ENCODE data around the gene UQCRC2. TPM values are rescaled to one million over a fixed set of nuclear protein-coding genes. Genes with fewer than 3 reads are reported as not detected.
"Not testable (repeated sequence)": the region's sequence is repeated elsewhere in the genome, so short reads cannot be mapped to it uniquely, and the experiment has no call there.

The UQCRC2 gene
- total RNA-seq (2012; rRNA removed), result 184 and 192 TPM in 2 replicates

DNA sequence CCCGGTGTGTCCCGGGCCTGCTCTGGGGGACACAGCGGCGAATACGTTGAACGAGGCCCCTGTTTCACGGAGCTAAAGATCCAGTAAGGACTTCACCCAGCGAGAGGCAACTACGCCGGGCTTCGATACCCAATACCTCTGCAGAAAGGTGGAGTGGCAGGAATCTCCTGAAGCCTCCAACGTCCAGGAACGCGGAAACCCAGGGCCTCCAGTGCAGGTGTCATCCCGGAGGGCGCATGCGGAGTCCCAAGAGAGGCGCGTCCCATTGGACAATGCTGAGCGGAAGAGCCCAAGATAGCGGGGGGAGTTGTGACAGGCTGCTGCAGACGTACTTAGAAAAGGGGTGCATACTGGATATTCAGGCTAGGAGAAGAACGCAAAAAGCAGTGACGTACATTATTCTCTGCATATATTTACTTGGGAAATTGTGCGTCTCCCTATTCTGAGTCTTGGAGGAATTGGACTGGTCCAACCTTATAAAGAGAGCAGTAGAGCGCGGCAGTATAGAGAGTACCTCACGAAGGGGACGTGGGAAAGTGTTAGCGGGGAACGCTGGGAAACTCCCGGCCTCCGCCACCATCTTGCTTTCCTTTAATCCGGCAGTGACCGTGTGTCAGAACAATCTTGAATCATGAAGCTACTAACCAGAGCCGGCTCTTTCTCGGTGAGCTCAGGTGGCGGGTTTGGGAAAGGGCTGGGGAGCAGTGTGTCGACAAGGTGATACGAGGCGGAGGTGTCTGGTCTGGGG is at the start of gene UQCRC2:
TSS of gene UQCRC2 (plus strand) at position 569 of the 748 bp plus-strand sequence. CDS start at position 632, 63 bp downstream.
- no peaks in the 10 kb centered on the region for H3K27me3 ChIP-seq (ENCODE audit: control insufficient read depth, insufficient read depth, low read length)
- H3K4me1 ChIP-seq (ENCODE audit: control insufficient read depth, insufficient read depth, low read length), result peaks cover 14% of the 10 kb centered on the region
- peak within 1 kb of the TSS; percentile 97 for H3K9ac ChIP-seq (ENCODE audit: low read depth, low read length)
- peaks cover 12% of the 10 kb centered on the region for H3K36me3 ChIP-seq (ENCODE audit: insufficient read depth, low read length)
- H3K4me3 ChIP-seq (ENCODE audit: low read length), result peak within 1 kb of the TSS; percentile 93
- peak within 1 kb of the TSS; percentile 84 for H3K4me2 ChIP-seq (ENCODE audit: low read length)
- H3K9me3 ChIP-seq (replicated peaks; ENCODE audit: low read length), result no peaks in the 10 kb centered on the region

DNA sequence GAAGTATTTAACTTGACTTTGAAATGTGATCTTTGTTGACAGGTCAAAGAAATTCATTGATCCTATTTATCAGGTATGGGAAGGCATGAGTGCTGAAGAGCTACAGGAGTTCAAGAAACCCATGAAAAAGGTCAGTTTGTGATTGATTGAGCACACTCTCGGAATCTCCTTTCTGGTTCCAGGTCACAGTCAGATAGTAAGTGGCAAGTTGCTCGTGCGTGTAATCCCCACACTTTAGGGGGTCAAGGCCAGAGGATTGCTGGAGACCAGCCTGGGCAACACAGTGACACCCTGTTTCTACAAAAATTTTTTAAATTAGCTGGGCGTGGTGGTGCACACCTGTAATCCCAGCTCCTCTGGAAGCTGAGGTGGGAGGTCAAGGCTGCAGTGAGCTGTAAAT is 20.5 kb upstream of the UQCRC2 start:
- H3K4me1 ChIP-seq (ENCODE audit: control insufficient read depth, insufficient read depth, low read length); H3K36me3 ChIP-seq (ENCODE audit: insufficient read depth, low read length); H3K9me3 ChIP-seq (replicated peaks; ENCODE audit: low read length); H3K4me3 ChIP-seq (ENCODE audit: low read length); H3K4me2 ChIP-seq (ENCODE audit: low read length); H3K9ac ChIP-seq (ENCODE audit: low read depth, low read length); H3K27me3 ChIP-seq (ENCODE audit: control insufficient read depth, insufficient read depth, low read length): not testable (repeated sequence)

- H3K4me1 ChIP-seq (ENCODE audit: control insufficient read depth, insufficient read depth, low read length); H3K9ac ChIP-seq (ENCODE audit: low read depth, low read length); H3K4me3 ChIP-seq (ENCODE audit: low read length); H3K27me3 ChIP-seq (ENCODE audit: control insufficient read depth, insufficient read depth, low read length); H3K4me2 ChIP-seq (ENCODE audit: low read length); H3K36me3 ChIP-seq (ENCODE audit: insufficient read depth, low read length); H3K9me3 ChIP-seq (replicated peaks; ENCODE audit: low read length): not testable (repeated sequence)
These were observed 19.8 kb upstream of the UQCRC2 start for GRCh38 chr16:21933316-21933715.

DNA sequence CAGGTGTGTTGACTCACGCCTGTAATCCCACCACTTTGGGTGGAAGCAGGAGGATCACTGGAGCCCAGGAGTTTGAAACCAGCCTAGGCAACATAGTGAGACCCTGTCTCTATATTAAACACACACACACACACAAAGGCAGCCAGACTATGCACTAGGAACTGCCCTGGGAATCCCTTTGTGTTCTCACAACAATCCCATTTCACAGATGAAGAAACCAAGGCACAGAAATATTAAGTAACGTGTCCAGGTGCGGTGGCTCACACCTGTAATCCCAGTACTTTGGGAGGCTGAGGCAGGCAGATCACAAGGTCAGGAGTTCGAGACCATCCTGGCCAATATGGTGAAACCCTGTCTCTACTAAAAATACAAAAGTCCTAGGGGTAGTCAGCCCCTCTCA is 19.4 kb upstream of the UQCRC2 start:
- H3K36me3 ChIP-seq (ENCODE audit: insufficient read depth, low read length); H3K9ac ChIP-seq (ENCODE audit: low read depth, low read length); H3K4me2 ChIP-seq (ENCODE audit: low read length); H3K9me3 ChIP-seq (replicated peaks; ENCODE audit: low read length); H3K4me1 ChIP-seq (ENCODE audit: control insufficient read depth, insufficient read depth, low read length); H3K4me3 ChIP-seq (ENCODE audit: low read length): not testable (repeated sequence)
- H3K27me3 ChIP-seq (ENCODE audit: control insufficient read depth, insufficient read depth, low read length), result peaks cover 11% of the 10 kb centered on the region

GRCh38 chr16:21936216-21936615 is 16.9 kb upstream of the UQCRC2 start:
- H3K4me2 ChIP-seq (ENCODE audit: low read length); H3K36me3 ChIP-seq (ENCODE audit: insufficient read depth, low read length); H3K9ac ChIP-seq (ENCODE audit: low read depth, low read length); H3K4me3 ChIP-seq (ENCODE audit: low read length); H3K4me1 ChIP-seq (ENCODE audit: control insufficient read depth, insufficient read depth, low read length); H3K9me3 ChIP-seq (replicated peaks; ENCODE audit: low read length): not testable (repeated sequence)
- peaks cover 22% of the 10 kb centered on the region for H3K27me3 ChIP-seq (ENCODE audit: control insufficient read depth, insufficient read depth, low read length)

GRCh38 chr16:21937336-21937829 is 15.8 kb upstream of the UQCRC2 start:
- Histone ChIP-seq H3K4me1 (ENCODE audit: control insufficient read depth, insufficient read depth, low read length) (no peaks in the 10 kb centered on the region), H3K9ac (ENCODE audit: low read depth, low read length) (no peak overlapping the region), H3K27me3 (ENCODE audit: control insufficient read depth, insufficient read depth, low read length) (peaks cover 22% of the 10 kb centered on the region), H3K36me3 (ENCODE audit: insufficient read depth, low read length) (no peaks in the 10 kb centered on the region), H3K4me2 (ENCODE audit: low read length) (no peak overlapping the region), H3K9me3 (replicated peaks; ENCODE audit: low read length) (no peaks in the 10 kb centered on the region), H3K4me3 (ENCODE audit: low read length) (no peak overlapping the region)

DNA sequence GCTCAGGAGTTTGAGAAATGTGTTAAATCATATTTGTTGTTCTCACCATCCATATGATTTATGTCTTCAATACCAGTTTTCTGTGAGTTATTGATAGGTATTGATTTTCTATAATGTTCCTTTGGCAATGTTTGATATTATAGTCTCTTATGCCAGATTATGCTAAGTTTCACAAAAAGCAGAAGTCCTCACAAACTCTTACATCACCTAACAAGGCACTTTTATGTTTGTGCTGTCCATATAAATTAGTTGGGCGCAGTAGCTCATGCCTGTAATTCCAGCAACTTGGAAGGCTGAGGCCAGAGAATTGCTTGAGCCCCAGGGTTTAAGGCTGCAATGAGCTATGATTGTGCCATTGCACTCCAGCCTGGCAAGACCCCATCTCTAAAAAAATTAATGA is 12.6 kb upstream of the UQCRC2 start:
- Histone ChIP-seq H3K27me3 (ENCODE audit: control insufficient read depth, insufficient read depth, low read length) (peaks cover 18% of the 10 kb centered on the region), H3K4me3 (ENCODE audit: low read length) (no peak overlapping the region), H3K9me3 (replicated peaks; ENCODE audit: low read length) (no peaks in the 10 kb centered on the region), H3K9ac (ENCODE audit: low read depth, low read length) (no peak overlapping the region), H3K4me1 (ENCODE audit: control insufficient read depth, insufficient read depth, low read length) (no peaks in the 10 kb centered on the region), H3K4me2 (ENCODE audit: low read length) (no peak overlapping the region), H3K36me3 (ENCODE audit: insufficient read depth, low read length) (no peaks in the 10 kb centered on the region)

DNA sequence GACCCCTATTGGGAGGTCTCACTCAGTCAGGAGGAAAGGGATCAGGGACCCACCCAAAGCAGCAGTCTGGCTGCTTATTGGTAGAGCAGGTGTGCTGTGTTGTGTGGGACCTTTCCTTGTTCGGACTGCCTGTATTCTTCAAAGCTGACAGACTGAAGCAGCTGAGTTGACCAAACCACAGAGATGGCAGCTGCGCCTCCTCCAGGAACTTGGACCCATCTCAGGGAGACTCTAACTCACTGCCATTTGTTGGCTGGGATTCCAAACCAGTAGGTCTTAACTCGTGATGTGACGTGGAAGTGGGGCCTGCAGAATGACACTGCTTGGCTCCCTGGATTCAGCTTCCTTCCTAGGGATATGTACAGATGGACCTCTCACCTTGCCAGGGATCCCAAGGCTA is 9.6 kb upstream of the UQCRC2 start:
- Histone ChIP-seq H3K36me3 (ENCODE audit: insufficient read depth, low read length) (no peaks in the 10 kb centered on the region), H3K27me3 (ENCODE audit: control insufficient read depth, insufficient read depth, low read length) (peaks cover 14% of the 10 kb centered on the region)

GRCh38 chr16:21946889-21947635 is 6.1 kb upstream of the UQCRC2 start:
- H3K27me3 ChIP-seq (ENCODE audit: control insufficient read depth, insufficient read depth, low read length), result no peaks in the 10 kb centered on the region
- H3K36me3 ChIP-seq (ENCODE audit: insufficient read depth, low read length), result no peaks in the 10 kb centered on the region
- no peak overlapping the region for H3K4me3 ChIP-seq (ENCODE audit: low read length)
- H3K9ac ChIP-seq (ENCODE audit: low read depth, low read length), result no peak overlapping the region
- peaks cover 8% of the 10 kb centered on the region for H3K4me1 ChIP-seq (ENCODE audit: control insufficient read depth, insufficient read depth, low read length)
- H3K9me3 ChIP-seq (replicated peaks; ENCODE audit: low read length), result no peaks in the 10 kb centered on the region
- H3K4me2 ChIP-seq (ENCODE audit: low read length), result no peak overlapping the region

More for the DNA sequence above, 9.6 kb upstream of the UQCRC2 start:
- no peaks in the 10 kb centered on the region for H3K4me1 ChIP-seq (ENCODE audit: control insufficient read depth, insufficient read depth, low read length)
- H3K4me2 ChIP-seq (ENCODE audit: low read length), result no peak overlapping the region
- no peaks in the 10 kb centered on the region for H3K9me3 ChIP-seq (replicated peaks; ENCODE audit: low read length)
- no peak overlapping the region for H3K9ac ChIP-seq (ENCODE audit: low read depth, low read length)
- no peak overlapping the region for H3K4me3 ChIP-seq (ENCODE audit: low read length)

DNA sequence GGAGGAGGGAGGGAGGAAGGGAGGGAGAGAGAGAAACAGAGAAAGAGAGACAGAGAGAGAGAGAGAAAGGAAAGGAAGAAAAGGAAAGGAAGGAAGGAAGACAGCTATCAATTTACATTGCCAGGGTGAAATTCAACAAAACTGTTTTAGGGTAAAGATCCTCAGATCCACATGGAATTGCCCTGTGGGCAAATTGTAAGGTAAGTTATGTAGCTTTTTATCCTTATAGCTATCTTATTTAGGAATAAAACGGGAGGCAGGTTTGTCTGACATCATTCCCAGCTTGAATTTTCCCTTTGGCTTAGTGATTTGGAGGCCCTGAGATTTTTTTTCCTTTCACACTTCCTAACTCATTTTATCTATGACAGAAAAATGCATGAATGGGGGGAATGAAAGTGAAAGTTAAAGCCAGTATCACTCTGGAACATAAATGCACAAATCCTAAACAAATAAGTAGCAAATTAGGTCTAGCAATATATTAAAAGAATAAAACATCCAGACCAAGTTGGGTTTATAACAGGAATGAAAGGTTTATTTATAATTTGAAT is 3.4 kb upstream of the UQCRC2 start:
- no peaks in the 10 kb centered on the region for H3K27me3 ChIP-seq (ENCODE audit: control insufficient read depth, insufficient read depth, low read length)
- H3K4me1 ChIP-seq (ENCODE audit: control insufficient read depth, insufficient read depth, low read length), result peaks cover 14% of the 10 kb centered on the region
- H3K36me3 ChIP-seq (ENCODE audit: insufficient read depth, low read length), result no peaks in the 10 kb centered on the region
- no peaks in the 10 kb centered on the region for H3K9me3 ChIP-seq (replicated peaks; ENCODE audit: low read length)
- no peak overlapping the region for H3K9ac ChIP-seq (ENCODE audit: low read depth, low read length)
- no peak overlapping the region for H3K4me3 ChIP-seq (ENCODE audit: low read length)
- no peak overlapping the region for H3K4me2 ChIP-seq (ENCODE audit: low read length)

DNA sequence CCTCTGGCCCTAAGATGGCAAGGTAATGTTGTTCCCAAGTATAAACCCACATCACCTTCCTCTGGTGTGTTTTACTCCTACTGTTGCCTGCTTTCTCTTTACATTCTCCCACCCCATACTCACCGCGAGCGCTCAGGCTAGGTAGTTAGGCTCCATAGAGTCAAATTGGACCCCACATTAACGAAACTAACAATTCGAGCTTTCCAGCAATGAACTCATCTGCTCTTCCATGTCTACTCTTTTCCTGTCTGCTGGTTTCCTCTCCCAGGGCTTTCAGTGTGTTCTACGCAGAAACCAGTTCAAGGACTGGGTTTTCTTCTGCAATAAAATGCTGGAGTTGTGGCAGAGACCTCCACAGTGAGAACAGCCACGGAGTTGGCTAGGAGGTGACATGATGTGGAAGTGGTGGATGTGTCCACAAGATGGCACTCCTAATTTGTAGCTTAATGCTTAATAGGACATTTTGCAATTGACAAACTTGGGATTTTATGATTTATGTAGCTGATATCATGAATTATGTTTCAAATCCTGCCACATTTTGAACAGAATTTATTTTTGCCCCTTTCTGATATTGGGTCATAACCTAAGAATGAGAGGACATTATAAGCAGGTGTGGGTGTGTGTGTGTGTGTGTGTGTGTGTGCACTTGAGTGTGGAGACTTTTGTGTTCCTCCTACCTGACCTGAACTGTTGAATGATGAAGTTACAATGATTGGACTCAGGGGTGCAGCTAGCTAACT is 2.2 kb upstream of the UQCRC2 start:
- H3K4me3 ChIP-seq (ENCODE audit: low read length), result no peak overlapping the region
- H3K4me2 ChIP-seq (ENCODE audit: low read length), result no peak overlapping the region
- no peak overlapping the region for H3K9ac ChIP-seq (ENCODE audit: low read depth, low read length)
- H3K36me3 ChIP-seq (ENCODE audit: insufficient read depth, low read length), result no peaks in the 10 kb centered on the region
- peaks cover 14% of the 10 kb centered on the region for H3K4me1 ChIP-seq (ENCODE audit: control insufficient read depth, insufficient read depth, low read length)
- H3K27me3 ChIP-seq (ENCODE audit: control insufficient read depth, insufficient read depth, low read length), result no peaks in the 10 kb centered on the region
- H3K9me3 ChIP-seq (replicated peaks; ENCODE audit: low read length), result no peaks in the 10 kb centered on the region
